Measurements from ENCODE around the gene MAP1LC3C. TPM values are rescaled to one million over a fixed set of nuclear protein-coding genes. Genes with fewer than 3 reads are reported as not detected.

MAP1LC3C gene
- total and polyA plus RNA-seq, 9 of the 15 experiments (the other 6 are each of a cell fraction or from before 2014, with no cell fraction given), result not detected

DNA sequence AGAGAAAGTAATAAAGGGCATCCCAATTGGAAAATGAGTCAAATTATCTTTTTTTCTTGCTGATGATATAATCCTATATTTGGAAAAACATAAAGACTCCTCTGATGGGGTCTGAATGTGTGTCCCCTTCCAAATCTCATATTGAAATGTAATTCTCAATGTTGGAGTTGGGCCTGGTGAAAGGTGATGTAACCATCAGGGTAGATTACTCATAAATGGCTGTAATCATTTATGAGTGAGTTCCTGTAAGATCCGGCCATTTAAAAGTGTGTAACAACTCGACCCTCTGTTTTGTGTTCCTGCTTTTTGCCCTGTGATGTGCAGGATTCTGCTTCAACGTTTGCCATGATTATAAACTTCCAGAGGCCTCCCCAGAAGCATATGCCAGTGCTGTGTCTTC is 44.3 kb upstream of the MAP1LC3C start:
- ATAC-seq (peak; percentile 35; the same call in 2 of the 3 replicates), FAIRE-seq (no peak), DNase-seq (ENCODE audit: extremely low read depth in 1 of 4, low spot score in 3 of 4) (no peak)
- Histone ChIP-seq H2AFZ (ENCODE audit: low read depth, low read length) (no peak overlapping the region), H3K36me3 (ENCODE audit: control insufficient read depth, insufficient read depth, low read length) (no peaks in the 10 kb centered on the region), H3K4me3 (no peak overlapping the region), H4K20me1 (replicated peaks; ENCODE audit: control insufficient read depth, insufficient read depth, low read length) (no peaks in the 10 kb centered on the region), H3K4me1 (replicated peaks in 1 of 2; ENCODE audit: control insufficient read depth in 2 of 2, insufficient read depth in 2 of 2, low read length in 2 of 2) (no peaks in the 10 kb centered on the region), H3K9me3 (replicated peaks; ENCODE audit: control insufficient read depth, insufficient read depth, low read depth, low read length) (no peaks in the 10 kb centered on the region), H3K9me1 (ENCODE audit: control insufficient read depth, insufficient read depth, low read length) (no peaks in the 10 kb centered on the region), H3K9ac (ENCODE audit: insufficient read depth in 1 of 2, low read depth in 2 of 2, low read length in 2 of 2) (no peak overlapping the region), H3K4me2 (ENCODE audit: insufficient read depth, low read length) (no peak overlapping the region), H3K27ac (ENCODE audit: extremely low read depth, low read depth, low read length) (no peak overlapping the region), H3K27me3 (ENCODE audit: control insufficient read depth in 2 of 2, insufficient read depth in 2 of 2, low read length in 2 of 2) (peaks cover 0 to 3% of the 10 kb centered on the region in 2 experiments; a peak in 1 of 5 replicates), H3K79me2 (ENCODE audit: control insufficient read depth, insufficient read depth, low read length) (no peaks in the 10 kb centered on the region)
- no TSS peak for BruUV-seq (replicated peaks)
- in situ Hi-C loops (cut with MboI), result no loop called here
- ChIA-PET POLR2A (no interaction called here), CTCF (ENCODE audit: low intra/inter-chr PET ratio) (no interaction called here)
- TF ChIP-seq DPF2 (IDR thresholded peaks at IDR 0.05), result no peak
- TF ChIP-seq SREBF1 (IDR thresholded peaks at IDR 0.05; ENCODE audit: borderline replicate concordance, low read depth, low read length), result no peak
- TF ChIP-seq CEBPG (CRISPR knock-in tag; IDR thresholded peaks at IDR 0.05), result no peak
- TF ChIP-seq CEBPG (tag; conservative IDR thresholded peaks at IDR 0.05 in 1 of 2, IDR thresholded peaks at IDR 0.05 in 1 of 2), result peak in 1 of 2 experiments; percentile 58; a peak in 2 of 4 replicates
- TF ChIP-seq, protein P1, sequence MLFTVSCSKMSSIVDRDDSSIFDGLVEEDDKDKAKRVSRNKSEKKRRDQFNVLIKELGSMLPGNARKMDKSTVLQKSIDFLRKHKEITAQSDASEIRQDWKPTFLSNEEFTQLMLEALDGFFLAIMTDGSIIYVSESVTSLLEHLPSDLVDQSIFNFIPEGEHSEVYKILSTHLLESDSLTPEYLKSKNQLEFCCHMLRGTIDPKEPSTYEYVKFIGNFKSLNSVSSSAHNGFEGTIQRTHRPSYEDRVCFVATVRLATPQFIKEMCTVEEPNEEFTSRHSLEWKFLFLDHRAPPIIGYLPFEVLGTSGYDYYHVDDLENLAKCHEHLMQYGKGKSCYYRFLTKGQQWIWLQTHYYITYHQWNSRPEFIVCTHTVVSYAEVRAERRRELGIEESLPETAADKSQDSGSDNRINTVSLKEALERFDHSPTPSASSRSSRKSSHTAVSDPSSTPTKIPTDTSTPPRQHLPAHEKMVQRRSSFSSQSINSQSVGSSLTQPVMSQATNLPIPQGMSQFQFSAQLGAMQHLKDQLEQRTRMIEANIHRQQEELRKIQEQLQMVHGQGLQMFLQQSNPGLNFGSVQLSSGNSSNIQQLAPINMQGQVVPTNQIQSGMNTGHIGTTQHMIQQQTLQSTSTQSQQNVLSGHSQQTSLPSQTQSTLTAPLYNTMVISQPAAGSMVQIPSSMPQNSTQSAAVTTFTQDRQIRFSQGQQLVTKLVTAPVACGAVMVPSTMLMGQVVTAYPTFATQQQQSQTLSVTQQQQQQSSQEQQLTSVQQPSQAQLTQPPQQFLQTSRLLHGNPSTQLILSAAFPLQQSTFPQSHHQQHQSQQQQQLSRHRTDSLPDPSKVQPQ (CRISPR knock-in tag; IDR thresholded peaks at IDR 0.05; ENCODE audit: borderline replicate concordance), result no peak
- no peak for TF ChIP-seq SMARCE1 (IDR thresholded peaks at IDR 0.05)
- TF ChIP-seq, protein P2, sequence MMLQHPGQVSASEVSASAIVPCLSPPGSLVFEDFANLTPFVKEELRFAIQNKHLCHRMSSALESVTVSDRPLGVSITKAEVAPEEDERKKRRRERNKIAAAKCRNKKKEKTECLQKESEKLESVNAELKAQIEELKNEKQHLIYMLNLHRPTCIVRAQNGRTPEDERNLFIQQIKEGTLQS (IDR thresholded peaks at IDR 0.05), result peak; percentile 56; the same call in 1 of the 2 replicates
- TF ChIP-seq, protein P2 (CRISPR knock-in tag; conservative IDR thresholded peaks at IDR 0.05), result no peak
- TF ChIP-seq TEAD1 (CRISPR knock-in tag; IDR thresholded peaks at IDR 0.05), result no peak
- intact Hi-C loops (cut with micrococcal nuclease), result no loop called here
- 5% methylated on average over 3 of the region's 3 CpGs for WGBS (ENCODE audit: insufficient coverage, low coverage, missing lambda C conversion rate)
